ENCODE measurements around the gene PPP4R3A.
A peak's percentile ranks its signal among the peaks of the same experiment; 100 is the strongest.

GRCh38 chr14:91510171-91511042 lies at the start of gene PPP4R3A:
- no peak for TF ChIP-seq CTCF (IDR thresholded peaks at IDR 0.05; ENCODE audit: low read depth, low read length)
- TF ChIP-seq POLR2A (IDR thresholded peaks at IDR 0.05; ENCODE audit: extremely low read depth, insufficient read length) = peak; percentile 76
- TF ChIP-seq MAX (IDR thresholded peaks at IDR 0.05; ENCODE audit: low read depth, low read length) = peak; percentile 88

Measured in NB4 (cell line).